ENCODE data around the gene LTBR. TPM values are rescaled to one million over a fixed set of nuclear protein-coding genes. Genes with fewer than 3 reads are reported as not detected.

LTBR gene
- total RNA-seq, 1 donor from 2014 or later = 16.4 TPM

DNA sequence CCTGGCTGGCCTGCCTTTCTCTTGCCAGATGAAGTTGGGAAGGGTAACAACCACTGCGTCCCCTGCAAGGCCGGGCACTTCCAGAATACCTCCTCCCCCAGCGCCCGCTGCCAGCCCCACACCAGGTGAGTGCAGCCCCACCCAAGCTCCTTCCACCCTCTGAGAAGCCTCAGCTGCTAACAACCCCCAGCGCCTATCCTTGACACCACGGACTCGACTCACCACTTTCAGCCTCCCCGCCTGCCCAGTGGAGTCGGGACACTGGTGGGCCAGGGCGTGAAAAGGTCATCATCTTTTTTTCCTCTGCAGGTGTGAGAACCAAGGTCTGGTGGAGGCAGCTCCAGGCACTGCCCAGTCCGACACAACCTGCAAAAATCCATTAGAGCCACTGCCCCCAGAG is 2.1 kb downstream of the LTBR start:
- no peaks in the 10 kb centered on the region for H3K9me3 Mint-ChIP-seq (ENCODE audit: unreplicated experiment)
- H3K27ac Mint-ChIP-seq (ENCODE audit: unreplicated experiment) = no peak overlapping the region
- no peak for DNase-seq (ENCODE audit: extremely low spot score, unreplicated experiment)
- H3K36me3 Mint-ChIP-seq (ENCODE audit: unreplicated experiment) = no peaks in the 10 kb centered on the region
- TF ChIP-seq CTCF (IDR thresholded peaks at IDR 0.05) = no peak
- peaks cover 2% of the 10 kb centered on the region for H3K27me3 Mint-ChIP-seq (ENCODE audit: unreplicated experiment)
- H3K4me1 Mint-ChIP-seq (ENCODE audit: unreplicated experiment) = peaks cover 20% of the 10 kb centered on the region
- H3K4me3 Mint-ChIP-seq (ENCODE audit: unreplicated experiment) = no peak overlapping the region

DNA sequence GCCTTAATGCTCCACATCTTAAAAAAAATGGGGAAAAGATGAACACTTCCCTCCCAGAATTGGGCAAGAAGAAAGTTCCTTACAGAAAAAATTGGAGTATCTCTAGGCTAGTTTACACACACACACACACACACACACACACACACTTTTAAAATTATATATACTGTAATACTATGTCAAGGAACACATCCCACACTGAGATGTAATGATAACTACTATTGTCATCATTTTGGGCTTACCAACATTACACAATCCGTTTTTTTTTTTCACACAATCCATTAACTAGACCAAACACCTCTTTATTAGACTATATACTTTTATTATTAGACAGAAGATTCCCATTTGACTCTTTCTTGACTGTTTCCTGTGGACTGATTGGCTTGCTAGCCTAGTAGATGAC is 2.5 kb downstream of the LTBR start:
- no peaks in the 10 kb centered on the region for H3K9me3 Mint-ChIP-seq (ENCODE audit: unreplicated experiment)
- no peak for TF ChIP-seq CTCF (IDR thresholded peaks at IDR 0.05)
- peaks cover 20% of the 10 kb centered on the region for H3K4me1 Mint-ChIP-seq (ENCODE audit: unreplicated experiment)
- peaks cover 2% of the 10 kb centered on the region for H3K27me3 Mint-ChIP-seq (ENCODE audit: unreplicated experiment)
- DNase-seq (ENCODE audit: extremely low spot score, unreplicated experiment) = no peak
- H3K36me3 Mint-ChIP-seq (ENCODE audit: unreplicated experiment) = no peaks in the 10 kb centered on the region
- no peak overlapping the region for H3K4me3 Mint-ChIP-seq (ENCODE audit: unreplicated experiment)
- H3K27ac Mint-ChIP-seq (ENCODE audit: unreplicated experiment) = no peak overlapping the region

GRCh38 chr12:6387541-6387940 is 3.6 kb downstream of the LTBR start:
- Mint-ChIP-seq H3K9me3 (ENCODE audit: unreplicated experiment) (no peaks in the 10 kb centered on the region), H3K27me3 (ENCODE audit: unreplicated experiment) (peaks cover 2% of the 10 kb centered on the region), H3K36me3 (ENCODE audit: unreplicated experiment) (no peaks in the 10 kb centered on the region), H3K4me3 (ENCODE audit: unreplicated experiment) (no peak overlapping the region), H3K4me1 (ENCODE audit: unreplicated experiment) (peaks cover 17% of the 10 kb centered on the region), H3K27ac (ENCODE audit: unreplicated experiment) (no peak overlapping the region)
- no peak for TF ChIP-seq CTCF (IDR thresholded peaks at IDR 0.05)
- DNase-seq (ENCODE audit: extremely low spot score, unreplicated experiment) = no peak

DNA sequence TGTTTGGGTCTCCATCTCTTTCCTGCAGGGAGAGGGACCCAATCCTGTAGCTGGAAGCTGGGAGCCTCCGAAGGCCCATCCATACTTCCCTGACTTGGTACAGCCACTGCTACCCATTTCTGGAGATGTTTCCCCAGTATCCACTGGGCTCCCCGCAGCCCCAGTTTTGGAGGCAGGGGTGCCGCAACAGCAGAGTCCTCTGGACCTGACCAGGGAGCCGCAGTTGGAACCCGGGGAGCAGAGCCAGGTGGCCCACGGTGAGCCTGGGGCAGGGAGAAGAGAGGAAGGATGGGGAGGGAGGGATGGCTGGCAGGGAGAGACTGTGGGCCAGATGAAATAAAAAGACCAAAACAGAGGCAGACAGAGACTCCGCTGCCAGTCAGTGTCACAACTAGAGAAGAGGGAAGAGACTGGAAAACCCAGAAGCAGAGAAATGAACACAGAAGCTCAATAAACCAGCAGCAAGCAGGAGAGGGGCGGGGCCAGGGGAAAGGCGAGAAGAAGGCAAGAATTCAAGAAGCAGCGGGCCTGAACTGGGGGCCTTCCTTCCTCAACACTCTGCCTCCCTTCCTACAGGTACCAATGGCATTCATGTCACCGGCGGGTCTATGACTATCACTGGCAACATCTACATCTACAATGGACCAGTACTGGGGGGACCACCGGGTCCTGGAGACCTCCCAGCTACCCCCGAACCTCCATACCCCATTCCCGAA is 6.3 kb downstream of the LTBR start:
- TF ChIP-seq CTCF (IDR thresholded peaks at IDR 0.05) = no peak
- no peak for DNase-seq (ENCODE audit: extremely low spot score, unreplicated experiment)
- Mint-ChIP-seq H3K4me3 (ENCODE audit: unreplicated experiment) (no peak overlapping the region), H3K4me1 (ENCODE audit: unreplicated experiment) (peaks cover 9% of the 10 kb centered on the region), H3K36me3 (ENCODE audit: unreplicated experiment) (no peaks in the 10 kb centered on the region), H3K27me3 (ENCODE audit: unreplicated experiment) (peaks cover 2% of the 10 kb centered on the region), H3K27ac (ENCODE audit: unreplicated experiment) (no peak overlapping the region), H3K9me3 (ENCODE audit: unreplicated experiment) (no peaks in the 10 kb centered on the region)

DNA sequence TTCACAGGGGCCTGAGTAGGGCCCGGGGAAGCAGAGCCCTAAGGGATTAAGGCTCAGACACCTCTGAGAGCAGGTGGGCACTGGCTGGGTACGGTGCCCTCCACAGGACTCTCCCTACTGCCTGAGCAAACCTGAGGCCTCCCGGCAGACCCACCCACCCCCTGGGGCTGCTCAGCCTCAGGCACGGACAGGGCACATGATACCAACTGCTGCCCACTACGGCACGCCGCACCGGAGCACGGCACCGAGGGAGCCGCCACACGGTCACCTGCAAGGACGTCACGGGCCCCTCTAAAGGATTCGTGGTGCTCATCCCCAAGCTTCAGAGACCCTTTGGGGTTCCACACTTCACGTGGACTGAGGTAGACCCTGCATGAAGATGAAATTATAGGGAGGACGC is 7.1 kb downstream of the LTBR start:
- no peak overlapping the region for H3K4me3 Mint-ChIP-seq (ENCODE audit: unreplicated experiment)
- no peak overlapping the region for H3K27ac Mint-ChIP-seq (ENCODE audit: unreplicated experiment)
- no peaks in the 10 kb centered on the region for H3K36me3 Mint-ChIP-seq (ENCODE audit: unreplicated experiment)
- peaks cover 2% of the 10 kb centered on the region for H3K27me3 Mint-ChIP-seq (ENCODE audit: unreplicated experiment)
- no peak for DNase-seq (ENCODE audit: extremely low spot score, unreplicated experiment)
- H3K9me3 Mint-ChIP-seq (ENCODE audit: unreplicated experiment) = no peaks in the 10 kb centered on the region
- TF ChIP-seq CTCF (IDR thresholded peaks at IDR 0.05) = no peak
- peaks cover 9% of the 10 kb centered on the region for H3K4me1 Mint-ChIP-seq (ENCODE audit: unreplicated experiment)

Data from osteocyte (in vitro differentiated cells).